ENCODE measurements around the gene NAA25. TPM values are rescaled to one million over a fixed set of nuclear protein-coding genes. Genes with fewer than 3 reads are reported as not detected.
"Not testable (repeated sequence)": the region's sequence is repeated elsewhere in the genome, so short reads cannot be mapped to it uniquely, and the experiment has no call there.

NAA25 gene
- total RNA-seq, 6 experiments from 2014 or later, result 9.7 to 11.8 (median 10.8) TPM

DNA sequence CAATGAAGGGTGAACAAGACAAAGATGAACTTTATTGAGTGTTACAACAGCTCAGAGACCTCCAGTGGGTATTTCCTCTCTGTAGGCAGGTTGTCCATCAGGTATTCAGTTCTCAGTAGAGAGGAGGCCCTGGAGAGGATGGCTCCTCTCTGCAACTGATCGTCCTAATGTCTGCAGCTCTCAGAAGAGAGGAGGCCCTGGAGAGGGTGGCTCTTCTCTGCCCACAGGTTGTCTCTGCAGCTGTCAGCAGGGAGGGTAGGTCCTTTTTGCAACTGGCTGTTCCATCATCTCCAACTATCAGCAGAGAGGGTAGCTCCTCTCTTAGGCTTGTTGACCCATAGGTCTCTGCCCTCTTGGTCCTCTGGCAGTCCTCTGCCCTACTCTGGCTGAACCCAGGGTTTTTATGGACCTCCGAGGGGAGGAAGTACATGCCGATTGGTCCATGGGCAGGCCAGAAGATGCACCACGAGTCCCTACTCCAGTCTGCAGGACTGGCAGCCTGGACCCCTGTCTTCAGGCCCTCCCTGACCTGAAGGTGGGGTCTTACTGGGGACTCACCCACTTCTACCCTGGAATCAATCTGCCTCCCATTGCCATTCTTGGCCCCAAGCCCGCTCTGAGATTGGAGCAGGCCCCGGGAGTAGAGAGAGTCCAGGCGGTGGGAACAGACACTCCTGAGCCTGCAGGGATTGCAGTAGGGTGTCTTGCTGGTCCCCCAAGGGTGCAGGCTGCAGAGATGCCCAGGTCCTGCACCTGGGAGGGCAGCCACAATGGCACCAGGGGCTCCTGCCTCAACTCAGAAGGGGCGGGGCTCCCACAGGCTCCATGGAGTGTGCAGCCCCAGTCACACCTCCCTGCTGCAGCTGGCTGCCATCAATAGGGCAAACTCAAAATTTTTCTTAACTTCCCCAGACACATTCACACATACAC, 97.9 kb downstream of the NAA25 start:
- Histone ChIP-seq H3K36me3 (peaks cover 0 to 2% (median 0%) of the 10 kb centered on the region in 4 donors), H3K27me3 (no peaks in the 10 kb centered on the region), H3K9me3 (no peaks in the 10 kb centered on the region), H3K4me3 (no peak overlapping the region), H3K4me1 (peaks cover 0 to 24% (median 10%) of the 10 kb centered on the region in 4 donors), H3K27ac (no peak overlapping the region)
- DNase-seq (no peak), ATAC-seq (no peak)
- no CpG with 5 or more reads among the region's 8 CpGs for WGBS (ENCODE audit: insufficient coverage, low coverage, low lambda C conversion rate, missing lambda C conversion rate)
- intact Hi-C loops (cut with DNase I), result no loop called here
- no peak for TF ChIP-seq CTCF (IDR thresholded peaks at IDR 0.05)

GRCh38 chr12:112009596-112009995, 99.0 kb downstream of the NAA25 start:
- DNase-seq; intact Hi-C loops (cut with DNase I); H3K9me3 ChIP-seq; H3K27ac ChIP-seq; H3K27me3 ChIP-seq; H3K36me3 ChIP-seq; ATAC-seq; H3K4me3 ChIP-seq: not testable (repeated sequence)
- 78% methylated on average over 3 of the region's 3 CpGs for WGBS (ENCODE audit: insufficient coverage, low coverage, low lambda C conversion rate, missing lambda C conversion rate)
- H3K4me1 ChIP-seq, result peaks cover 0 to 24% (median 8%) of the 10 kb centered on the region in 4 donors

GRCh38 chr12:112008918-112009317, 99.7 kb downstream of the NAA25 start:
- WGBS (ENCODE audit: insufficient coverage, low coverage, low lambda C conversion rate, missing lambda C conversion rate), result 68% methylated on average over 3 of the region's 3 CpGs
- intact Hi-C loops (cut with DNase I), result no loop called here

DNA sequence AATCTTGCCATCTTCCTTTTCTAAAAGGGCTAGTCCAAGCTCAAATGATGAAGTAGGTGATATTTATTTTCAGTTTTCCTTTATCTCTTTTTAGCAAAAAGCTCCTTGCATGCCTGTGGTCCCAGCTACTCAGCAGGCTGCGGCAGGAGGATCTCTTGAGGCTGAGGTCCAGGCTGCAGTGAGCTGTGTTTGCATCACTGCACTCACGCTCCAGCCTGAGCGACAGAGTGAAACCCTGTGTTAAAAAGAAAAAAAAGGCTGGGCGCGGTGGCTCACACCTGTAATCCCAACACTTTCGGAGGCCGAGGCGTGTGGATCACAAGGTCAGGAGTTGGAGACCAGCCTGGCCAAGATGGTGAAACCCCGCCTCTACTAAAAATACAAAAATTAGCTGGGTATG, 100.6 kb downstream of the NAA25 start:
- H3K4me3 ChIP-seq, result no peak overlapping the region
- no peaks in the 10 kb centered on the region for H3K36me3 ChIP-seq
- no peak for DNase-seq
- 94% methylated on average over 8 of the region's 9 CpGs for WGBS (ENCODE audit: insufficient coverage, low coverage, low lambda C conversion rate, missing lambda C conversion rate)
- no peaks in the 10 kb centered on the region for H3K27me3 ChIP-seq
- no peaks in the 10 kb centered on the region for H3K9me3 ChIP-seq
- no peak for ATAC-seq
- intact Hi-C loops (cut with DNase I), result no loop called here
- H3K4me1 ChIP-seq, result peaks cover 0 to 20% (median 6%) of the 10 kb centered on the region in 4 donors
- TF ChIP-seq CTCF (IDR thresholded peaks at IDR 0.05), result no peak
- TF ChIP-seq POLR2A (IDR thresholded peaks at IDR 0.05), result no peak
- H3K27ac ChIP-seq, result no peak overlapping the region

More at GRCh38 chr12:112008918-112009317, 99.7 kb downstream of the NAA25 start:
- DNase-seq (no peak), ATAC-seq (no peak)
- Histone ChIP-seq H3K36me3 (no peaks in the 10 kb centered on the region), H3K4me3 (no peak overlapping the region), H3K27me3 (no peaks in the 10 kb centered on the region), H3K9me3 (no peaks in the 10 kb centered on the region), H3K4me1 (peaks cover 0 to 20% (median 6%) of the 10 kb centered on the region in 4 donors), H3K27ac (no peak overlapping the region)
- no peak for TF ChIP-seq POLR2A (IDR thresholded peaks at IDR 0.05)
- no peak for TF ChIP-seq CTCF (IDR thresholded peaks at IDR 0.05)

Measured in right lobe of liver (tissue), 6 donors.